Measurements from ENCODE around the gene SF3A1. TPM values are rescaled to one million over a fixed set of nuclear protein-coding genes. Genes with fewer than 3 reads are reported as not detected.

Gene SF3A1
- total and polyA plus RNA-seq, 2 of the 13 experiments (the other 11 are each of a cell fraction or from before 2014, with no cell fraction given) = 10.0 to 22.0 TPM

DNA sequence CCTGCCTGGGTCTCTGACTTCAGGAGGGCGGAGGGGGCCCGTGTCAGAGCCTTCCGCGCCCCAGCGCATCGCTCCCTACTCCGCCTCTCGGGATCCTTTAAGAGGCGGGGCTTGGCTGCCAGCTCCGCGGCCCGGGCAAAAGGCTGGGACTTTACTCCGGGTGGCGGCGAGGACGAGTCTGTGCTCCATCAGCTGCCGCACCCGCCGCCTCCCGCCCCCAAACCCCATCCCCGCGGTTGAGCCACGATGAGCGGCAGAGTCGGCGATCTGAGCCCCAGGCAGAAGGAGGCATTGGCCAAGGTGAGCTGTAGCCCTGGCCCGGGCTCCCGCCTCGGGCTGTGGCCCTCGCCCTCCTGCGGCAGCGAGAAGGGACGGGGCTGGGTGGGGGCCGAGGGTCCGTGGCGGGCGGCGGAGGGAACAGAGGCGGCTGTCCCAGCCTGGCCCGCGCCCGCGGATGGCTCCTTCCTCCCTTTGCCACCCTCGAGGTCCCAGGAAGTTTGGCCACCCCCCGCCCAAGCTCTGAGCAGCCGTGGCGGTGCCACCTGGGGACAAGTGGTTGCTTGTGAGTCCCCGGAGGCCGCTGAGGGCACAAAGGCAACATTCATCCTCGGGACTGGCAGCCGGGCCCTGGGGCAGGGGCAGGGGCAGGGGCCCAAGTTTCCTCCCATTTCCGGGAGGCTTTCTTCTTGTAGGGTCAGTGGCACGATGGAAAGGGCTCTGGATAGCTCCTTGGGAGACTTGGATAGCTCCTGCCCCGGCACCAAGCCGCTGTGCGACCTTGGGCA, 40.4 kb upstream of the SF3A1 start, which contains the start of gene SEC14L2:
TSS of gene SEC14L2 (plus strand) at position 148 of the 785 bp plus-strand sequence. CDS start at position 247, 99 bp downstream.
- POLR2A ChIA-PET = interaction anchor here (0.5 to 10.2 kb wide), 5 partner anchors 9 to 452 kb away, joined by 3 to 164 read pairs (median 8); partner anchors contain the start of genes MTFP1 and RNF215
- TSS peak; percentile 66 for BruUV-seq (replicated peaks)
- Histone ChIP-seq H3K27ac (ENCODE audit: extremely low read length, insufficient read depth, low read length) (no peak within 1 kb of the TSS), H3K9ac (ENCODE audit: insufficient read depth, low read depth, low read length) (peak within 1 kb of the TSS; percentile 58), H3K4me1 (ENCODE audit: insufficient read depth, low read length) (peaks cover 64% of the 10 kb centered on the region), H3K9me3 (ENCODE audit: low read length) (no peaks in the 10 kb centered on the region), H3K36me3 (replicated peaks in 1 of 2; ENCODE audit: control insufficient read depth in 1 of 2, insufficient read depth in 2 of 2, low read length in 2 of 2) (no peaks in the 10 kb centered on the region), H3K27me3 (ENCODE audit: control insufficient read depth in 1 of 2, insufficient read depth in 2 of 2, low read length in 2 of 2) (peaks cover 0 to 4% of the 10 kb centered on the region in 2 experiments; a peak in 1 of 5 replicates), H4K20me1 (ENCODE audit: insufficient read depth, low read length) (no peaks in the 10 kb centered on the region), H2AFZ (ENCODE audit: low read length) (no peak within 1 kb of the TSS), H3K4me2 (ENCODE audit: low read depth, low read length) (peak within 1 kb of the TSS; percentile 94), H3K4me3 (replicated peaks in 1 of 3; ENCODE audit: insufficient read depth in 1 of 3, low read depth in 2 of 3, low read length in 3 of 3) (peak within 1 kb of the TSS; percentile 67 to 84 (median 74)), H3K79me2 (ENCODE audit: insufficient read depth, low read length) (no peaks in the 10 kb centered on the region)
- DNase-seq (ENCODE audit: low spot score) (no peak), ATAC-seq (peak; percentile 65), FAIRE-seq (no peak)
- intact Hi-C loops (cut with micrococcal nuclease; ENCODE audit: unreplicated experiment) = no loop called here
- 0% methylated on average over 10 of the region's 56 CpGs for WGBS (ENCODE audit: low lambda C conversion rate)
- in situ Hi-C loops (cut with HindIII; ENCODE audit: extremely low pct_ligation_motif_present, low pct_unique_long_range_greater_than_20kb) = loop anchor here (25.0 kb wide), 1 partner anchor 285 kb away; no protein-coding TSS in a partner anchor
- CTCF ChIA-PET (ENCODE audit: low intra/inter-chr PET ratio, low total read pairs) = no interaction called here
- no peak for TF ChIP-seq ZFP36 (IDR thresholded peaks at IDR 0.05; ENCODE audit: borderline replicate concordance, low read depth, low read length, partially characterized antibody)
- TF ChIP-seq SNRNP70 (IDR thresholded peaks at IDR 0.05; ENCODE audit: low read depth, low read length) = no peak
- TF ChIP-seq RBFOX2 (IDR thresholded peaks at IDR 0.05; ENCODE audit: low read depth, low read length) = peak; percentile 75
- TF ChIP-seq, protein P1, sequence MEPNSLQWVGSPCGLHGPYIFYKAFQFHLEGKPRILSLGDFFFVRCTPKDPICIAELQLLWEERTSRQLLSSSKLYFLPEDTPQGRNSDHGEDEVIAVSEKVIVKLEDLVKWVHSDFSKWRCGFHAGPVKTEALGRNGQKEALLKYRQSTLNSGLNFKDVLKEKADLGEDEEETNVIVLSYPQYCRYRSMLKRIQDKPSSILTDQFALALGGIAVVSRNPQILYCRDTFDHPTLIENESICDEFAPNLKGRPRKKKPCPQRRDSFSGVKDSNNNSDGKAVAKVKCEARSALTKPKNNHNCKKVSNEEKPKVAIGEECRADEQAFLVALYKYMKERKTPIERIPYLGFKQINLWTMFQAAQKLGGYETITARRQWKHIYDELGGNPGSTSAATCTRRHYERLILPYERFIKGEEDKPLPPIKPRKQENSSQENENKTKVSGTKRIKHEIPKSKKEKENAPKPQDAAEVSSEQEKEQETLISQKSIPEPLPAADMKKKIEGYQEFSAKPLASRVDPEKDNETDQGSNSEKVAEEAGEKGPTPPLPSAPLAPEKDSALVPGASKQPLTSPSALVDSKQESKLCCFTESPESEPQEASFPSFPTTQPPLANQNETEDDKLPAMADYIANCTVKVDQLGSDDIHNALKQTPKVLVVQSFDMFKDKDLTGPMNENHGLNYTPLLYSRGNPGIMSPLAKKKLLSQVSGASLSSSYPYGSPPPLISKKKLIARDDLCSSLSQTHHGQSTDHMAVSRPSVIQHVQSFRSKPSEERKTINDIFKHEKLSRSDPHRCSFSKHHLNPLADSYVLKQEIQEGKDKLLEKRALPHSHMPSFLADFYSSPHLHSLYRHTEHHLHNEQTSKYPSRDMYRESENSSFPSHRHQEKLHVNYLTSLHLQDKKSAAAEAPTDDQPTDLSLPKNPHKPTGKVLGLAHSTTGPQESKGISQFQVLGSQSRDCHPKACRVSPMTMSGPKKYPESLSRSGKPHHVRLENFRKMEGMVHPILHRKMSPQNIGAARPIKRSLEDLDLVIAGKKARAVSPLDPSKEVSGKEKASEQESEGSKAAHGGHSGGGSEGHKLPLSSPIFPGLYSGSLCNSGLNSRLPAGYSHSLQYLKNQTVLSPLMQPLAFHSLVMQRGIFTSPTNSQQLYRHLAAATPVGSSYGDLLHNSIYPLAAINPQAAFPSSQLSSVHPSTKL (CRISPR knock-in tag; IDR thresholded peaks at IDR 0.05) = no peak
- 0 out of 2 replicates have a peak, but pooled peaks have one; percentile 18 for TF ChIP-seq ERF (CRISPR knock-in tag; IDR thresholded peaks at IDR 0.05)
- peak; percentile 98 for TF ChIP-seq HNRNPL (IDR thresholded peaks at IDR 0.05; ENCODE audit: low read depth, low read length)
- TF ChIP-seq MAFF (IDR thresholded peaks at IDR 0.05; ENCODE audit: low read depth, low read length) = no peak
- no peak for TF ChIP-seq ASH2L (IDR thresholded peaks at IDR 0.05; ENCODE audit: insufficient read length, low read depth, low read length)
- TF ChIP-seq ZFY (CRISPR knock-in tag; IDR thresholded peaks at IDR 0.05) = peak; percentile 58; the same call in 1 of the 2 replicates
- TF ChIP-seq ZNF878 (CRISPR knock-in tag; IDR thresholded peaks at IDR 0.05) = no peak
- TF ChIP-seq ZNF230 (CRISPR knock-in tag; IDR thresholded peaks at IDR 0.05) = no peak
- TF ChIP-seq TEAD3 (CRISPR knock-in tag; optimal IDR thresholded peaks at IDR 0.05; ENCODE audit: borderline replicate concordance) = peak; percentile 19
- TF ChIP-seq IRX3 (CRISPR knock-in tag; IDR thresholded peaks at IDR 0.05; ENCODE audit: borderline replicate concordance, low read depth) = no peak
- TF ChIP-seq, protein P2, sequence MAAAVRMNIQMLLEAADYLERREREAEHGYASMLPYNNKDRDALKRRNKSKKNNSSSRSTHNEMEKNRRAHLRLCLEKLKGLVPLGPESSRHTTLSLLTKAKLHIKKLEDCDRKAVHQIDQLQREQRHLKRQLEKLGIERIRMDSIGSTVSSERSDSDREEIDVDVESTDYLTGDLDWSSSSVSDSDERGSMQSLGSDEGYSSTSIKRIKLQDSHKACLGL (CRISPR knock-in tag; IDR thresholded peaks at IDR 0.05) = peak; percentile 43; the same call in 1 of the 2 replicates
- 0 out of 2 replicates have a peak, but pooled peaks have one; percentile 35 for TF ChIP-seq HIVEP1 (CRISPR knock-in tag; IDR thresholded peaks at IDR 0.05)
- peak; percentile 41; the same call in 1 of the 2 replicates for TF ChIP-seq GABPB1 (CRISPR knock-in tag; IDR thresholded peaks at IDR 0.05)
- 0 out of 2 replicates have a peak, but pooled peaks have one; percentile 53 for TF ChIP-seq ZNF317 (CRISPR knock-in tag; IDR thresholded peaks at IDR 0.05)
- peak; percentile 92 for TF ChIP-seq KDM2A (CRISPR knock-in tag; IDR thresholded peaks at IDR 0.05; ENCODE audit: borderline replicate concordance, low read depth)
- no peak for TF ChIP-seq HNF4G (IDR thresholded peaks at IDR 0.05; ENCODE audit: borderline replicate concordance, low read depth, low read length)
- TF ChIP-seq HNF4G (CRISPR knock-in tag; IDR thresholded peaks at IDR 0.05; ENCODE audit: borderline replicate concordance, low read depth) = no peak
- TF ChIP-seq ZBTB20 (CRISPR knock-in tag; IDR thresholded peaks at IDR 0.05; ENCODE audit: borderline replicate concordance, low read depth) = no peak
